ENCODE measurements around the gene KCNK16.

GRCh38 chr6:39357998-39358686 is 35.6 kb upstream of the KCNK16 start:
- no peak for TF ChIP-seq EZH2 (IDR thresholded peaks at IDR 0.05; ENCODE audit: borderline replicate concordance, low read length)
- no peak for TF ChIP-seq CTCF (conservative IDR thresholded peaks at IDR 0.05 in 1 of 2, IDR thresholded peaks at IDR 0.05 in 1 of 2; ENCODE audit: extremely low read depth in 1 of 2, insufficient read depth in 1 of 2, low read depth in 1 of 2, low read length in 2 of 2)

All from mammary epithelial cell (primary cell).